Gastrocnemius medialis (tissue), 4 donors: ENCODE measurements around the gene XPNPEP2. TPM values are rescaled to one million over a fixed set of nuclear protein-coding genes. Genes with fewer than 3 reads are reported as not detected.

Experiments
- ATAC-seq, 2 donors: fragments of 150-250 bp; one replicate each; pipeline ENCODE4 v1.9.1; 2016
- DNase-seq, 2 donors: peaks; one replicate each; pipeline ENCODE4 v3.0.0-alpha.2; 2019
- H3K27ac ChIP-seq, 4 donors: fragments of 200-600 bp; sonication (generic); 1 replicate in 1 of 4; 2 replicates in 3 of 4; pipeline ENCODE4 v1.5.1; 2016 to 2018; ENCODE audit warnings: mild to moderate bottlenecking in 2 of 4, moderate library complexity in 1 of 4
- H3K27me3 ChIP-seq, 3 donors: fragments of 200-600 bp; sonication (generic) in 2 of 3; 1 replicate in 1 of 3; 2 replicates in 2 of 3; pipeline versions ENCODE4 v1.5.1 to v1.6.0; 2016 to 2019; ENCODE audit warnings: mild to moderate bottlenecking in 1 of 3, moderate library complexity in 1 of 3
- H3K36me3 ChIP-seq, 2 donors: fragments of 200-600 bp; sonication (generic) in 1 of 2; one replicate each; pipeline ENCODE4 v1.5.1; 2017 to 2018
- H3K4me1 ChIP-seq, 2 donors: fragments of 200-600 bp; sonication (generic) in 1 of 2; one replicate each; pipeline ENCODE4 v1.5.1; 2016 to 2017; ENCODE audit warnings: mild to moderate bottlenecking in 2 of 2
- H3K4me3 ChIP-seq, 4 donors: fragments of 200-600 bp; sonication (generic) in 3 of 4; 1 replicate in 1 of 4; 2 replicates in 3 of 4; pipeline ENCODE4 v1.5.1; 2016 to 2019; ENCODE audit warnings: mild to moderate bottlenecking in 2 of 4
- H3K9me3 ChIP-seq, 3 donors: fragments of 200-600 bp; sonication (generic) in 2 of 3; 1 replicate in 1 of 3; 2 replicates in 2 of 3; pipeline ENCODE4 v1.5.1; 2016 to 2019
- POLR2A ChIP-seq, 2 donors: fragments of 450-650 bp; IDR thresholded peaks; one replicate each; pipeline ENCODE4 v1.6.1; 2017; ENCODE audit warnings: antibody characterized with exemption in 2 of 2, mild to moderate bottlenecking in 2 of 2, moderate library complexity in 2 of 2
- in situ Hi-C, 4 donors: fragments of 200-750 bp; cut with MboI; loops; one replicate each; pipeline versions ENCODE4 v1.15.0 to v1.8.0; 2017; ENCODE audit warnings: low sequenced_read_pairs in 4 of 4
- intact Hi-C: fragments of 100-400 bp; cut with DNase I; formaldehyde crosslinking; loops from one replicate; pipeline ENCODE4 v1.15.1; 2023; ENCODE audit warnings: low total_unique reads
- total RNA-seq, 4 donors: library from RNA; depleted of rRNA; stranded (reverse); fragments of >200 nt; gene quantifications; one replicate each; pipeline versions ENCODE4 v1.1.0 to v1.2.3, GENCODE V29; 2016
- TF ChIP-seq, protein P1 (sequence below), 5 experiments: fragments of 450-650 bp in 3 of 5; fragments of 200-600 bp in 2 of 5; sonication (generic) in 2 of 5; IDR thresholded peaks in 4 of 5; conservative IDR thresholded peaks in 1 of 5; 1 replicate in 4 of 5; 2 replicates in 1 of 5; pipeline ENCODE4 v1.5.1; 2016 to 2019; ENCODE audit warnings: antibody characterized with exemption in 5 of 5, mild to moderate bottlenecking in 3 of 5, moderate library complexity in 3 of 5

Gene XPNPEP2
- total RNA-seq, 4 donors from 2014 or later: 0.15 to 2.0 (median 0.87) TPM

DNA sequence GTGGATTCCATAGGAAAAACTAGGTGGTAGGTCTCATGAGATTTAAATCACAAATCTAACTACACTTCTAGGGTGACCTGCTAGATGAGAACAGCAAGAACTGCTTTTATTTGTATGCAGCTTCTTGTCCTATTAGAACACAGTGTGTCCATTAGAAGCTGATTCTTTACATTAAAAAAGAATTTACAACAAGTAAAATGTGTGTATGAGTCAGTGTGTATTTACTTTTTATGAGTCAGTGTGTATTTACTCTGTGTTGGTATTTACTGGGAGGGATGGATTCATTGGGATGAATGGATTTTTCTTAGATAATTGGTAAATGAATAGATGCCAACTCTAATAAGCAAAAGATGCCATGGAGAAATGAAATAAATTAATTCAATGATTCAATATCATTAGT lies 40.6 kb upstream of the XPNPEP2 start:
- no peak for DNase-seq

DNA sequence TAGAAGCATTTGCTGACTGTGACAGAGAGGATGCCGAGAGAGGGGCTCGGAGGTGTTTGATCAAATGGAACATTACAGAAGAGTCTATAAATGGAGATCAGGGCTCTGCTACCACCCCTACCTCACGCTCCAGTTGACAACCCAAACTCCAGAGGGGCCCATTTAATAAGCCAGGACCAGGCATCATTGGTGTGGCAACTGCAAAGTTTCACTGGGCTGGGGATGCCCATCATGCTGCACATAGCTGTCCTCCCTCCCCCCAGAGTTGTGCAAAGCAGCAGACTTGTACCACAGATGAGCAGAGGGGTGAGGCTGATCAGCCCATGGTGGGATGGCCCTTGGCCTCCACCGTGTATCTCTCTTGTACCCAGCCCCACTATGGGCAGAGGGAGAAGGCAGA lies 38.2 kb upstream of the XPNPEP2 start:
- DNase-seq (no peak), ATAC-seq (no peak)
- intact Hi-C loops: no loop called here
- no peaks in the 10 kb centered on the region for H3K27me3 ChIP-seq
- in situ Hi-C loops: no loop called here
- no peaks in the 10 kb centered on the region for H3K4me1 ChIP-seq
- H3K9me3 ChIP-seq: no peaks in the 10 kb centered on the region
- no peak overlapping the region for H3K4me3 ChIP-seq
- no peaks in the 10 kb centered on the region for H3K36me3 ChIP-seq
- no peak overlapping the region for H3K27ac ChIP-seq
- no peak for TF ChIP-seq POLR2A (IDR thresholded peaks at IDR 0.05)
- TF ChIP-seq, protein P1, sequence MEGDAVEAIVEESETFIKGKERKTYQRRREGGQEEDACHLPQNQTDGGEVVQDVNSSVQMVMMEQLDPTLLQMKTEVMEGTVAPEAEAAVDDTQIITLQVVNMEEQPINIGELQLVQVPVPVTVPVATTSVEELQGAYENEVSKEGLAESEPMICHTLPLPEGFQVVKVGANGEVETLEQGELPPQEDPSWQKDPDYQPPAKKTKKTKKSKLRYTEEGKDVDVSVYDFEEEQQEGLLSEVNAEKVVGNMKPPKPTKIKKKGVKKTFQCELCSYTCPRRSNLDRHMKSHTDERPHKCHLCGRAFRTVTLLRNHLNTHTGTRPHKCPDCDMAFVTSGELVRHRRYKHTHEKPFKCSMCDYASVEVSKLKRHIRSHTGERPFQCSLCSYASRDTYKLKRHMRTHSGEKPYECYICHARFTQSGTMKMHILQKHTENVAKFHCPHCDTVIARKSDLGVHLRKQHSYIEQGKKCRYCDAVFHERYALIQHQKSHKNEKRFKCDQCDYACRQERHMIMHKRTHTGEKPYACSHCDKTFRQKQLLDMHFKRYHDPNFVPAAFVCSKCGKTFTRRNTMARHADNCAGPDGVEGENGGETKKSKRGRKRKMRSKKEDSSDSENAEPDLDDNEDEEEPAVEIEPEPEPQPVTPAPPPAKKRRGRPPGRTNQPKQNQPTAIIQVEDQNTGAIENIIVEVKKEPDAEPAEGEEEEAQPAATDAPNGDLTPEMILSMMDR (IDR thresholded peaks at IDR 0.05 in 4 of 5, conservative IDR thresholded peaks at IDR 0.05 in 1 of 5): no peak

More for the DNA sequence above, 40.6 kb upstream of the XPNPEP2 start:
- Histone ChIP-seq H3K4me3 (no peak overlapping the region), H3K4me1 (no peaks in the 10 kb centered on the region), H3K27me3 (no peaks in the 10 kb centered on the region), H3K9me3 (no peaks in the 10 kb centered on the region), H3K36me3 (no peaks in the 10 kb centered on the region), H3K27ac (no peak overlapping the region)
- intact Hi-C loops (no loop called here), in situ Hi-C loops (no loop called here)
- ATAC-seq: no peak
- no peak for TF ChIP-seq POLR2A (IDR thresholded peaks at IDR 0.05)
- TF ChIP-seq, protein P1 (IDR thresholded peaks at IDR 0.05 in 4 of 5, conservative IDR thresholded peaks at IDR 0.05 in 1 of 5): no peak

DNA sequence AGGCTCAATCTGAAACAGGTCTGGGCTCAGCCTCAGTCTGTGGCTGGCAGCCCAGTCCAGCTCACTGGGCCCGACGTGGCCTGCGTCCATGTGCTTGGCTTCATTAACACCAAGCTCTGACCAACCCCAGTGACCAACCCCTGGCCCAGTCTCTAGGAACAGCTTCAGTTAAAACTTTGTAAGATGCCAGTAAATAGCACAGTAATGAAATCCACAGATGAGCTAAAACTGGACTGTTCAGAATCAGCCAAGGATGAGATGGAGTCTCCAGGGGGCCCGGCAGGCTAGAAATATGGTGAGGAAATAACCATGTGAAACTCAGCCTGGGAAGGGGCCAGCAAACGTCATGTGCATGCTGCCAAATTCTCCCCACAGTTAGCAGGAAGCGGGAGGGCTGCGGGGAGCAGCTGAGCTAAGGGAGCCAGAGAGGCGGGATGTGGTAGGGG lies 37.1 kb upstream of the XPNPEP2 start:
- no peaks in the 10 kb centered on the region for H3K9me3 ChIP-seq
- H3K36me3 ChIP-seq: no peaks in the 10 kb centered on the region
- in situ Hi-C loops: no loop called here
- no peaks in the 10 kb centered on the region for H3K4me1 ChIP-seq
- intact Hi-C loops: no loop called here
- DNase-seq: peak; percentile 38 to 72
- peak; percentile 73 to 76 for ATAC-seq
- H3K27me3 ChIP-seq: no peaks in the 10 kb centered on the region
- no peak for TF ChIP-seq POLR2A (IDR thresholded peaks at IDR 0.05)
- TF ChIP-seq, protein P1 (IDR thresholded peaks at IDR 0.05 in 4 of 5, conservative IDR thresholded peaks at IDR 0.05 in 1 of 5): no peak
- no peak overlapping the region for H3K4me3 ChIP-seq
- H3K27ac ChIP-seq: no peak overlapping the region

DNA sequence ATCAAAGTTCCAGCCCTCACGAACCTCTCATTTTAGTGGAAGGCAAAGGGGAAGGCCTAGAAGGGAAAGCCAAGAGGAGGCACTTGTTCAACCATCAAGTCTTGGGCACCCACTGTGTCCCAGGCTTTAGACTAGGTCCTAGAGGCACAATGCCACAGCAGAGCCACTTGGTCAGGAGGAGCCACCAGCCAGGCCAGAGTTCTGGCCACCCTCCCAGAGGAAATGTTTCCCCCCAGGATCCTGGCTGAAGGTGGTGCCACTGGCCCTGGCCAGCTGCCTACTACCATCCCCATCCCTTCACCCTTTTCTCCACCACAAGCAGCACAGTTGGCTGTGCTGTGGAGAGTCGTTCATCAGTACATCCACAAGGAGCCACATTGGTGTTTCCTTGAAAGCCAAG lies 34.3 kb upstream of the XPNPEP2 start:
- Histone ChIP-seq H3K4me1 (no peaks in the 10 kb centered on the region), H3K27me3 (no peaks in the 10 kb centered on the region), H3K9me3 (no peaks in the 10 kb centered on the region), H3K4me3 (no peak overlapping the region), H3K36me3 (no peaks in the 10 kb centered on the region), H3K27ac (no peak overlapping the region)
- TF ChIP-seq, protein P1 (IDR thresholded peaks at IDR 0.05 in 4 of 5, conservative IDR thresholded peaks at IDR 0.05 in 1 of 5): no peak
- DNase-seq (no peak), ATAC-seq (no peak)
- in situ Hi-C loops (no loop called here), intact Hi-C loops (no loop called here)

GRCh38 chrX:129705377-129705925 lies 33.3 kb upstream of the XPNPEP2 start:
- no peaks in the 10 kb centered on the region for H3K9me3 ChIP-seq
- no peak overlapping the region for H3K4me3 ChIP-seq
- in situ Hi-C loops: no loop called here
- H3K27ac ChIP-seq: no peak overlapping the region
- intact Hi-C loops: no loop called here
- no peak for TF ChIP-seq POLR2A (IDR thresholded peaks at IDR 0.05)
- TF ChIP-seq, protein P1 (IDR thresholded peaks at IDR 0.05 in 4 of 5, conservative IDR thresholded peaks at IDR 0.05 in 1 of 5): no peak
- no peaks in the 10 kb centered on the region for H3K36me3 ChIP-seq
- DNase-seq (no peak), ATAC-seq (no peak)
- no peaks in the 10 kb centered on the region for H3K4me1 ChIP-seq
- H3K27me3 ChIP-seq: no peaks in the 10 kb centered on the region
